ENCODE measurements around the gene RASL11B.
"Not testable (repeated sequence)": the region's sequence is repeated elsewhere in the genome, so short reads cannot be mapped to it uniquely, and the experiment has no call there.

The RASL11B gene, protein sequence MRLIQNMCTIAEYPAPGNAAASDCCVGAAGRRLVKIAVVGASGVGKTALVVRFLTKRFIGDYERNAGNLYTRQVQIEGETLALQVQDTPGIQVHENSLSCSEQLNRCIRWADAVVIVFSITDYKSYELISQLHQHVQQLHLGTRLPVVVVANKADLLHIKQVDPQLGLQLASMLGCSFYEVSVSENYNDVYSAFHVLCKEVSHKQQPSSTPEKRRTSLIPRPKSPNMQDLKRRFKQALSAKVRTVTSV

DNA sequence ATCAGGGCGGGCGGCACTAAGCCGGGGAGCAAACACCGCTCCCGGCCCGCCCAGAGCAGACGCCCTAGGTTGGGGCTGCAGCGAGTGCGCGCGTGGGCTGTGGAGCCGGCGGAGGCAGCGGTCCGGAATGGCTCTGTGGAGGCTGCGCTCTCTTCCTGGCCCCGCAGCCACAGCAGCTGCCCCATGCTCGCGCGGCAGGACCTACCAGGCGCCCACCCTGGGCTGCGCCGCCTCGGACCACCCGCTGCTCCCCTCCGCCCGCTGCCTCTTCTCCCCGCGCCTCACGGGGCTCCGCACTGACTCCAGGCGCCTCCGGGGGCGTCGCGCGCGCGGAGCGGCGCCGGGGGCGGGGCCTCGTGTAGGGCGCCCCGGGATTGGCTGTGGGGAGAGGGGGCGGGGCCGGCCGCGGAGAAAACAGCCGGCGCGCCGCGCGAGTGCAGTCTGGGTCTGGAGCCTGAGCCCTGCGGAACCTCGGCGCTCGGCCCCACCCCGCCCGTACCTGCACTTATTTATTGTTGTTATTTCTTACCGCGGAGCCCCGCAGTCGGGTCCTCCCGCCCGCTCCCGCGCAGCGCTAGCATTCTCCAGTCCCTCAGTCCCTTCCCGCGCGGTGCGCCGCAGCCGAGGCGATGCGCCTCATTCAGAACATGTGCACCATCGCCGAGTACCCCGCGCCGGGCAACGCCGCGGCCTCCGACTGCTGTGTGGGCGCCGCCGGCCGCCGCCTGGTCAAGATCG, at the start of gene RASL11B:
Gene RASL11B (plus strand): TSS at position 439 of the 738 bp plus-strand sequence. CDS start 191 bp downstream, at position 630.
- H3K4me3 ChIP-seq (ENCODE audit: low read length): peak within 1 kb of the TSS; percentile 63; the same call in 1 of the 2 replicates
- no peak for TF ChIP-seq ZNF274 (IDR thresholded peaks at IDR 0.05; ENCODE audit: low read depth, low read length)

DNA sequence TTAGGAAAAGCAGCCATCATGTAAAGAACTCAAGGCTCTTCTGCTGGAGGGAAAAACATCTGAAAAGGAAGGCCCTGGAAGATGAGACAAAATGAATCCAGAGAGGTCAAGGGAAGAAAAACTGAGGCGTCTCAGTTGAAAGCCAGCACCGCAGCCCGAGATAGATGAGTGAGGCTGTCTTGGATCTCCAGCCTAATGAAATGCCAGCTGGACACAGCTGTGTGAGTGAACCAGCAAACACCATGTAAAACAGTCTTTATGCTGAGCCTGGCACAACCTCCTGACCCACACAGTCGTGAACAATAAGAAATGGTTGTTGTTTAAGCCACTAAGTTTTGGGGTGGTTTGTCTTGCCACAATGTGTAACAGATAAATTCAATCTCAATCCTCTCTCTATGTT, 48.6 kb upstream of the RASL11B start:
- TF ChIP-seq ZNF274 (IDR thresholded peaks at IDR 0.05; ENCODE audit: low read depth, low read length): no peak
- no peak overlapping the region for H3K4me3 ChIP-seq (ENCODE audit: low read length)

DNA sequence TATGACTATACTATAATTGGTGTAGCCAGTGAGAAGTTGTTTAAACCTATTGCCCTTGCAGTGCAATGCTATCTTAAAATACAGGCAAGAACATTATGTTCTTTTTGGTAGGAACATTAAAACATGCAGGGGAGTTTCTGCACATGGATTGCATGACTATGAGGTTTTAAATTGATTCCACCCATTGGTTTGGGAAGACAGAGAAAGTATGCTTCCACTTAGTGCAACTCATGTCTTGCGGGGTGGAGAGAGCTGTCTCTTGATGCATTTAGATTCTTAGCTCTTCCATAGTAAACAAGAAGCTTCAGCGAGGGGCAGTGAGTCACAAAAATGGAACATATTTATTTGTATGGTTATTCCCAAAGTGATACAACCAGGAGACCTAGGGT, 39.5 kb upstream of the RASL11B start:
- no peak overlapping the region for H3K4me3 ChIP-seq (ENCODE audit: low read length)
- no peak for TF ChIP-seq ZNF274 (IDR thresholded peaks at IDR 0.05; ENCODE audit: low read depth, low read length)

DNA sequence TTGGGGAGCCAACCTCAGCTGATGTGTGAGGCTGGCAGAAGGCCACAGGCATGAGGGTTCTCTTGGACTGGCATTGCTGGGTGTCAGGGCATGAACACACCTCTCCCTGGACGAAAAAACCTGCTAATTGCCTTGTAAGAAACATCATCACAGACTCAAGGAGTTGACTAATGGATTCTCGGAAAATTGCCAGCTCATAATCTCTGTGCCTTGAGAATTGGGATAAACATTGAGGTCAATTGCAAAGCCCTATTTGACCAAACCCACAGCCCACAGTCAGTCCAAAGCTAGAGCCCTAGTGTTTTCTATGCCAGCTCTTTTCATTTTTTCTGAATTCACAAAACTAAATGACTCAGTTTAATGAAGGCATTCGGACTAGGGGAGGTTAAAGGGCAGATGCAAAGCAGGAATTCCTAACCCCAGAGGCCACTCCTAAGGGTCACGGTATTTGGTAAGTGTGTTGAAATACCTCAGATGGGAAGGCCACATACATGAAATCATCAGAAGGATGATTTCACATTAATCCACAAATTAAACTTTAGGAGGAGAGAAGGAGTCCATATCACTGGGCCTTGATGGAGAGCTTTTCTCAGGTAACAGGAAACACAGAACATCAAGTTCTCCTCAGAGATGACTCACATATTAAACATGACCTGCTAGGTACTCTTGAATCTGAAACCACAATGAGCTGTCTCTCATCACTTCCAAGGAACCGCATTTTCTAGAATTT, 39.0 kb upstream of the RASL11B start:
- H3K4me3 ChIP-seq (ENCODE audit: low read length): no peak overlapping the region
- TF ChIP-seq ZNF274 (IDR thresholded peaks at IDR 0.05; ENCODE audit: low read depth, low read length): no peak

DNA sequence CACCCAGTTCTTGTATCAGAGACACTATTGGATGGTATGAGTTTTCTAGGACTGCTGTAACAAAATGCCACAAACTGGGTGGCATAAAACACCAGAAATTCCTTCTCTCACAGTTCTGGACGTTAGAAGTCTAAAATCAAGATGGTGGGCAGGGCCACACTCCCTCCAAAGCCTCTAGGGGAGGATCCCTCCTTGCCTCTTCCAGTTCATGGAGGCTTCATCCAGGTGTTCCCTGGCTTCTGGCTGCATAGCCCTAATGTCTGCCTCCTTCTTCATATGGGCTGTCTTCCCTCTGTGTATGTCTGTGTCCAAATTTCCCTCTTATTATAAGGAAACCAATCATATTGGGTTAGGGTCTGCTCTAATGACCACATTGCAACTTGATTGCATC, 38.4 kb upstream of the RASL11B start:
- H3K4me3 ChIP-seq (ENCODE audit: low read length): no peak overlapping the region
- TF ChIP-seq ZNF274 (IDR thresholded peaks at IDR 0.05; ENCODE audit: low read depth, low read length): no peak

DNA sequence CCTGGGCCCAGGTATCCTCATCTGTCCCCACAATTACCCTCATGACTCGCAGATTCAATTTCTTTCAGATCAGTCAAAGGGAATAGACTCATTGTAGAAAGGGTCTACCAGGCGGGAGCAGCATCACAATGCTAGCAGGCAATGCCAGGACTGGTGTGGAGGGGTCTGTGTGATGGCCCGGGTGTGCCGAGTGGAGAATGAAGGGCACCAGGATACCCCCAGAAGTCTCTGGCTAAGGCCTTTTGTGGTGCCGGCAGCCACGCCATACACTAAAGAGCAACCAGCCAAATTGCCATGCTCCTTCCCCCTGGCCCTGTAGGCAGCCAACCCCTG, 37.9 kb upstream of the RASL11B start:
- TF ChIP-seq ZNF274 (IDR thresholded peaks at IDR 0.05; ENCODE audit: low read depth, low read length): no peak
- no peak overlapping the region for H3K4me3 ChIP-seq (ENCODE audit: low read length)

DNA sequence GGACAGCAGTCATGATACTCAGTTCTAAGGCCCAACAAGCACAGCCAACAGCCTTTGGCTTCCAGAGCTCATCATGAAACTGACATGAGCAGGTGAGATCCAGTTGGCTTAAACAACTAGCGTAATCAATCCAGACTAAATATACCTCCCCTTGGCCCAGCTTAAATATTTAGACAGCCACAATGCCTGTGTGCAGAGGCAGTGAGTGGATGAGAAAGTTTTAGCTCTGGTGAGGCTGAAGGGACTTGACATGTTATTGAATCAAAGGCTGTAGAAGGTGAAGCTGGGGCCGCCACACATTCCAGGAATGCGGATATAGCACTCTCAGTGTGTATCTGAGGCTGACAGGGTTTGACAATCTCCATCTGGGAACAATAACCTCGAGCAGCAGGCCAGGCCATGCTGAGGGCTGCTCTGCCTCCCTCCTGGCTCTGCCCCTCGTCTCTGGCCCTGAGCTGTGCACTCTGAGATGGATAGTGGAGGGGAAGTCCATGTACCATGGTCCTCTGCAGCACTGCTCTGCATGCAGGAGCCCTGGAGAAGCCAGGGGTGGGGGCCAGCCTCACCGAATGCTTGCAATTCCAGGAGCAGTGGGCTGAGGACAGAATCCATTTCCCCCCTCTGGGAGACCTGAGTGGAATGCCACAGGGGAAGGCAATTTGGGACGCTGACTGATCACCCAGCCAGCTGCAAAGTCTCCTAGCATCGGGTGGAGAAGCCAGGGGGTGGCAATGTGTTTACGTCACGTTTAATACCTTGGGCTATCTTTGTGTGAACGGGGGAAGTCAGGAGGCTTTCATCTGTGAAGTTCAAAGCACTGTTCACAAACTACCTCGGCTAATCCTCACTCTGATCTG, 37.3 kb upstream of the RASL11B start:
- TF ChIP-seq ZNF274 (IDR thresholded peaks at IDR 0.05; ENCODE audit: low read depth, low read length): no peak
- H3K4me3 ChIP-seq (ENCODE audit: low read length): no peak overlapping the region

DNA sequence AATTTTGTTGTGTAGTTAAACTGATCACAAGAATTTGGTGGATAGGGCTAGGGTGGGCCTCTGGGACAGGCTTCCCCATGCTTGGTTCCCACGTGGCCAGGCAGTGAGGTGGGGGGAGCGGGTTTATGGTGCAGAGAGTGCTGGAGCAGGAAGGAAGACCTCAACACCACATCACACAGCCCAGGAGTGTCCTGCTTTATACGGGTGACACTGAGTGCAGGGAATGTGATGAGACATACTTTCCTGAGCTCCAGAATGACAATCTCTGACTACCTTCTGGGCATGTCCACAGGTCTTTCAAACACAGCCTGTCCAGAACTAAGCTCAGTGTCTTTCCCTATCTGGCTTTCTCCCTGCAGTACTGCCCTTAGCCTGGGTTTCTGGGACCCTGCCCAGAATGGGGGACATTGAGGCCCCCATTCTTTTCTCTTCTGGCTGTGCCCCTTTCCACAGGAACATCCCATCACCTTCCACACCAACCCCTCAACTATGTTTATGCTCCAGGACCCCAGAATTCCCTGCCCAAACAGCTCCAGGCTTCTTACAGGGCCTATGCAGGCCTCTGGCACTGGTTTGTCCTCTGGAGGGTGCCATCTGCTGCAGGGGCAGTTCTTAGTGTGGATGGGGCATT, 36.5 kb upstream of the RASL11B start:
- no peak for TF ChIP-seq ZNF274 (IDR thresholded peaks at IDR 0.05; ENCODE audit: low read depth, low read length)
- H3K4me3 ChIP-seq (ENCODE audit: low read length): no peak overlapping the region

DNA sequence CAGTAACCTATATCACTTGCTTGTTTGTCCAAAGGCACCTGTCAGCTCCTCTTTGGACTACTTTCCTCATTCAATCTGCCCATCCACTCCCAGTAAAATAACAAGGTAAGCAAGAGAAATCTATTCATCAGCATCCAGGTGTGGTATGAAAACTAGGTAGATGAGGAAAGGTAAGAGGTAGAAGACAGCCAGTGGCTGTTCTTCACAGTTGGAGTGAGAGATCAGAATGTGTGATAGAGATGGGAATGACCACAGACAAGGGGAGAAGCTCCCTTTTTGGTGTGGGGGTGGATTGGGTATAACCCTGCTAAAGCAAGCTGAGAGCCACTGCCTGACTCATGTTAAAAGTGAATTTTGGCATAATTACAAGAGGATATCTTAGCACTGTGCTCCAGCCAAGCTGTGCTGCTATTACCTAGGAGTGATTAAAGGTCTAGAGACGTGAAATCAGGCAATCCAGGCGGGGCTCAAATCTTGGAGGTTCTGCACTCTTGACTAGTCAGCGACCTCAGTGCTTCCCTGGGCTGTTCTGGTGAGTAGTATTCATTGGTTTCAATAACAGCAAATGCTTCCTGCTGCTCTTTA, 28.1 kb upstream of the RASL11B start:
- H3K4me3 ChIP-seq (ENCODE audit: low read length): no peak overlapping the region
- TF ChIP-seq ZNF274 (IDR thresholded peaks at IDR 0.05; ENCODE audit: low read depth, low read length): no peak

DNA sequence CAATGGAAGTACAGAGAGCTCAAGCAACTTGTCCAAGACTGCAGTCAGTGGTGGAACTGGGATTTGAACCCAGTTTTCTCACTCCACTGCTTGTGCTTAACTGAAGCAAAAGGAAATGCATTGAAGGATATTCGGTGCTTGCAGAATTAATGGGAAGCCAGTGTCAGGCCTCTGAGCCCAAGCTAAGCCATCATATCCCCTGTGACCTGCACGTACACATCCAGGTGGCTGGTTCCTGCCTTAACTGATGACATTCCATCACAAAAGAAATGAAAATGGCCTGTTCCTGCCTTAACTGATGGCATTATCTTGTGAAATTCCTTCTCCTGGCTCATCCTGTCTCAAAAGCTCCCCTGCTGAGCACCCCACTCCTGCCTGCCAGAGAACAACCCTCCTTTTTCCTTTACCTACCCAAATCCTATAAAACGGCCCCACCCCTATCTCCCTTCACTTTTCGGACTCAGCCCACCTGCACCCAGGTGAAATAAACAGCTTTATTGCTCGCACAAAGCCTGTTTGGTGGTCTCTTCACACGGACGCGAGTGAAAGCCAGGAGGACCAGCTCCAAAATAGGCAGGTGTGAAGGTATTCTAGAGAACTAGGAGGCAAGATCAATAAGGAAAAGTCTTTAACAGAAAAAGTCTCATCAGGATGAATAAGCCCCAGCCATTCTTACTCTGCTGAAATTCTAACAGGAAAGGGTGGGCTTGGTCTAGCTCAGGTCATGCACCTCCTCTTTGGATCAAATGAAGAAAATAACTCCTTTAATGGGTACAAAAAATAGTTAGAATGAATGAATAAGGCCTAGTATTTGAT, 27.3 kb upstream of the RASL11B start:
- H3K4me3 ChIP-seq (ENCODE audit: low read length): not testable (repeated sequence)

DNA sequence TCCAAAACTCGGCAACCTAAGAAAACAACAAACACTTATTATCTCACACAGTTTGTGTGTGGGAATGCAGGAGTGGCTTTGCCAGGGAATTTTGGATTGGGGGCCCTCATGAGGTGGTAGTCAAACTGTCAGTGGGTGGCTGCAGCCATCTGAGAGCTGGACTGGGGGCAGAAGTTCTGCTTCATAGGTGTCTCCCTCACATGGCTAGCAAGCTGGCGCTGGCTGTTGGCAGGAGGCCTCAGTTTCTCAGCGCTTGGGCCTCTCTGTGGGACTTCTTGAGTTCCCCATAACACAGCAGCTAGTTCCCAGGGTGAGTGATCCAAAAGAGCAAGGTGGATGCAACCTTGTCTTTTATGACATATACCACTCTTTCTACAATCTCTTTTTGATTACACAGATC, 26.0 kb upstream of the RASL11B start:
- H3K4me3 ChIP-seq (ENCODE audit: low read length): no peak overlapping the region

DNA sequence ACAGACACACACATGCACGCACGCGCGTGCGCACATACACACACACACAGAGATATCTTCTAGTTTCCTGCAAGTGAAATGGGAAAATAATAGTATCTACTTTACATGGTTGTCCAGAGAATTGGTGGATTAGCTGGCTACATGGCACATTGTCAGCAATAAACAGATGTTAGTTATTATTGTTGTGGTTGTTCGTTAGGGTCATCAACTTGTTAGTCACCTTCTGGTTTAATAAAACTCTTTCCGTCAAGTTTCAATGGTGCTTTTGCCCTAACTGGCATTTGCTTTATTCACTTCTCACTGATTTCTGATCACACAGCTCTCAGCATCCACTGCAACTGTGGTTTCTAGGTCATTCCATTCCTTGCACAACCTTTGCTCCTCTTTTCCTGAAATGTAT, 25.4 kb upstream of the RASL11B start:
- TF ChIP-seq ZNF274 (IDR thresholded peaks at IDR 0.05; ENCODE audit: low read depth, low read length): no peak
- H3K4me3 ChIP-seq (ENCODE audit: low read length): no peak overlapping the region

More for the DNA sequence above, 26.0 kb upstream of the RASL11B start:
- TF ChIP-seq ZNF274 (IDR thresholded peaks at IDR 0.05; ENCODE audit: low read depth, low read length): no peak

All from GM08714 (cell line).